GM19023 (cell line): ENCODE results near the gene HMOX1.
"Not testable (repeated sequence)": the region's sequence is repeated elsewhere in the genome, so short reads cannot be mapped to it uniquely, and the experiment has no call there.

ENCODE experiments used
- ATAC-seq: cut with Tn5 transposase; IDR thresholded peaks from one replicate; pipeline ENCODE4 v1.9.1; 2021; ENCODE audit warnings: mild to moderate bottlenecking, moderate library complexity; ENCODE audit not compliant: unreplicated experiment

Gene HMOX1

GRCh38 chr22:35349704-35350538 is 31.0 kb upstream of the HMOX1 start:
- no peak for ATAC-seq

GRCh38 chr22:35350539-35351503 is 30.1 kb upstream of the HMOX1 start:
- ATAC-seq, result peak; percentile 87

- ATAC-seq, result no peak
These were observed 28.4 kb upstream of the HMOX1 start for GRCh38 chr22:35352214-35353111.

DNA sequence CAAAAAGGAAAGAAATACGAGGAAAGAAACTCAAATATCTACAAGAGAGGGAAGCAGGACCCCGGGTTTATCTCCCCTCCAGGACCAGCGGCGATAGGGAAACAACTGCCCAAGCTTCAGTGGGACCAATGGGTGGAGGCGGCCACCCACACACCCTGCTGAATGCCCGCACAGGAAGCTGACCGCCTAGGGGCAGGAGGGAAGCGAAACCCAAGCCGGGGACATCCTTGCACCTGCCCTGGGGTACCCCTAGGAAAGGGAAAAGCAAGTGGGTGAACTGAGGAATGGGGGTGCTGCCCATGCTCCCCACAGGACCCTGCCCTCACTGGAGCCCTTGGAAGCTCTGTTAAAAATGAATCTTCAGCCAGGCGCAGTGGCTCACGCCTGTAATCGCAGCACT is 27.6 kb upstream of the HMOX1 start:
- no peak for ATAC-seq

DNA sequence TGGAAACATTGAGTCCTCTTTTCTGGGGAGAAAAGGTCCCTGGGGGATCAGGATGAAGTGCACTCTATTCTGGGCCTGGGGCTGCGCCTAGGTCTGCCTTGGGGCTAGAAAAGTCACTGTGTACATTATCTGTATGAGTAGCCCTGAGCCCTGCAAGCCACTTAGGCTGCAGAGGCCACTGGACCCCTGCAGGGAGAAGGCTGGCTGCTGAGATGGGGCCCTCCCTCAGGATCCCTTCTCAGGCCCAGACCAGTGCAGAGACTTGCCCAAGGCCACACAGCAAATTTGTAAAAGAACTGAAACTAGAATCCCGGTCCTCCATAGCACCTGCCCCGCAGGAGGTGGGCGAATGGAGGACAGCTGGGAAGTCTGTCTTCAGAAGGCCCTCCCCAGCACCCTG is 26.8 kb upstream of the HMOX1 start:
- ATAC-seq, result no peak

DNA sequence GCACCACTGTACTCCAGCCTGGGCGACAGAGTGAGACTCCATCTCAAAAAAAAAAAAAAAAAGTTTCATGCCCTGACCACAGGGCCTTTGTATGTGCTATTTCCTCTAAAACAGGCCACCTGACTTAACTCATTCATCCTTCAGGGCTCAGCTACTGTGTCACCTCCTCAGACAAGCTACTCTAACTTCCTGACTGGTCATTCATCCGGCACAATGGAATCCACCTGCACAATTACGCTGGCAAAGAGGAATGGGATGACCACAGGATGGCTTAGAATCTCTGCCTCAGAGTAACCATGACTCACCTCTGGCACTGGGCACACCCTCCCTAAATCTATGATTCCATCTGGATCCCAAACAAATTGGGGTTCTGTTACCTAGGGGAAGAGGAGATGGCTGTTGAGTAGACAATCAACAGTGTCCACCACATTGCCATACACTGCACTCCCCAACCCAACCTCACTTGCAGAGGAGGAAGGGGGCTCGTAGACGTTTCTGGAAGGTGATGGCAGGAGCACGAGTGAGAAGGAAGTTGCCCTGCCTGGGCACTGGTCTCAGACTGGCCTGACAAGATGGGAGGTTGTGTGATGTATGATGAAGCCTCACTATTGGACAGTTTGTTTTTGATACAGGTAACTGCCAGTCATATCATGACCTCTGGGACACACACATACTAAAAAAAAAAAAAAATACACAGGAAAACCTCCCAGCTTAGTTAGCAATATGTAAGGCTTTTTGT is 22.8 kb upstream of the HMOX1 start:
- no peak for ATAC-seq

GRCh38 chr22:35359380-35360065 is 21.4 kb upstream of the HMOX1 start:
- no peak for ATAC-seq

DNA sequence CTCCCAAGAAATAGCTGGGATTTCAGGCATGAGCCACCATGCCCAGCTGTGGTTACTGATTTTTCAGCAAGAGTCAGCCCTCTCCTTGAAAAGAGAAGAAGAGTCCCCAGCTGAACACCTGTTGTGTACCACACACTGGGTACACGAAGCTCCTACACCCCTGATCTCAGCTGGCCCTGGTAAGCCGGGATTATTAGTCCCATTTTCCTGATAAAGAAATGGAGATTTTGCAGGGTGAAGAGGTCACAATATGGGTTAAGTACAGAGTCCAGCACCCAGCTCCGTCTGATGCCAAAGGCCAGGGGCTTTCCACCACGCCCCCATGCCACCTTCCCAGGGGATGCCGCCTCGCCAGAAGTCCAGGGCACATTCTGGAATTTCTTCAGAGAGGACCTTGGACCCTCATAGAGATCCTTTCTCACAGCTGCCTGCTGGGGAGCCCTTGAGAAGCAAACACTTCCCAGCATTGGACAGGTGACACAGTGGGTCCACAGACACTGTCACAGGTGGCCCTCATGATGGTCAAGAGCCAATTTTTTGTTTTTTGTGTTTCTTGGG is 19.8 kb upstream of the HMOX1 start:
- ATAC-seq, result no peak

DNA sequence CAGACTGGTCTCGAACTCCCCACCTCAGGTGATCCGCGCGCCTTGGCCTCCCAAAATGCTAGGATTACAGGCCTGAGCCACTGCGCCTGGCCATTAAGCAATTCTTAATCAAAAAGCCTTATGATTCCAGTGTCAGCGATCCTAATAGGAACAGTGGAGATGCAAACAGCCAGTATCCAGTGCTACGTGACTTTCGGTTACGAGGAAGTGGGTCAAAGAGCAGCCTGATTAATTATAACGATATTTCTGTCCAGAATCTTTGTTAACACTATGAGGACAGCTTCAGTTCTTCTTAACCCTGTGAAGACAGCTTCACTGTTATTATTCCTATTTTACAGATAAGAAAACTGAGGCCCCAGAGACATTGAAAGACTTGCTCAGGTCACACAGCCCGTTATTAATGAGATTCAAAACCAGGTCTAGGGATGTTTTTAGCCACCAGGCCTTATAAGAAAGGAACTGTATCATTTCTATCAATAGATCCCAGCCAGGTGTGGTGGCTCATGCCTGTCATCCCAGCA is 17.3 kb upstream of the HMOX1 start:
- ATAC-seq, result no peak

DNA sequence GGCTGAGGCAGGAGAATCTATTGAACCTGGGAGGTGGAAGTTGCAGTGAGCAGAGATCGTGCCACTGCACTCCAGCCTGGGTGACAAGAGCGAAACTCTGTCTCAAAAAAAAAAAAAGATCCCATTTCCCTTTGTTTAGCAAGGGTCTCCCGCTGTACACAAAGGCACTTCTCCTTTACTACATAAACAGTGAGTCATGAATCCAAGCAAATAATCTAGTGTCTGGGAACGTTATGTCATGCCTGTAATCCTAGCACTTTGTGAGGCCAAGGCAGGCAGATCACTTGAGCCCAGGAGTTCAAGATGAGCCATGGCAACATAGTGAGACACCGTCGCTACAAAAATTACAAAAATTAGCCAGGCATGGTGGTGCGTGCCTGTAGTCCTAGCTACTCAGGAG is 16.7 kb upstream of the HMOX1 start:
- not testable (repeated sequence) for ATAC-seq

GRCh38 chr22:35367331-35367886 is 13.5 kb upstream of the HMOX1 start:
- no peak for ATAC-seq

- no peak for ATAC-seq
These were observed 12.5 kb upstream of the HMOX1 start for GRCh38 chr22:35368386-35368785.

GRCh38 chr22:35369996-35370395 is 10.9 kb upstream of the HMOX1 start:
- no peak for ATAC-seq

GRCh38 chr22:35373781-35374180 is 7.1 kb upstream of the HMOX1 start:
- no peak for ATAC-seq

DNA sequence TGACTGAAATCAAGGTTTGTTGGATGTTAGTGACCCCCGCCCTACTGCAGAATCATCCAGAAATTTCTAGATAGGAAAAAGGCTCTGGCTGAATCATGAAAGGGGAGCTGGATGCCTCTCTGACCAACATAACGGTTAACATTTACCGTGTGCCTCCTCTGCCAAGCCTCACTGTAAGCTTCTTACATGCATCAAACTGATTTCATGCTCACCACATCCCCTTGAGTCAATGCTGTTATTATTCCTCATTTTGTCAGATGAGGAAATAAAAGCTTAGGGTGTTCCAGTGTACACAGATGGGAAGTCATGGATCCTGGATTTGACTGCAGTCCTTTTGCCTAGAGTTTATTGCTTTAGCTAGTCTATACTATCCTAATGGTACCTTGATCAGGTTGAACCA is 5.9 kb upstream of the HMOX1 start:
- ATAC-seq, result no peak

- ATAC-seq, result no peak
These were observed 5.4 kb upstream of the HMOX1 start for GRCh38 chr22:35375526-35375925.

DNA sequence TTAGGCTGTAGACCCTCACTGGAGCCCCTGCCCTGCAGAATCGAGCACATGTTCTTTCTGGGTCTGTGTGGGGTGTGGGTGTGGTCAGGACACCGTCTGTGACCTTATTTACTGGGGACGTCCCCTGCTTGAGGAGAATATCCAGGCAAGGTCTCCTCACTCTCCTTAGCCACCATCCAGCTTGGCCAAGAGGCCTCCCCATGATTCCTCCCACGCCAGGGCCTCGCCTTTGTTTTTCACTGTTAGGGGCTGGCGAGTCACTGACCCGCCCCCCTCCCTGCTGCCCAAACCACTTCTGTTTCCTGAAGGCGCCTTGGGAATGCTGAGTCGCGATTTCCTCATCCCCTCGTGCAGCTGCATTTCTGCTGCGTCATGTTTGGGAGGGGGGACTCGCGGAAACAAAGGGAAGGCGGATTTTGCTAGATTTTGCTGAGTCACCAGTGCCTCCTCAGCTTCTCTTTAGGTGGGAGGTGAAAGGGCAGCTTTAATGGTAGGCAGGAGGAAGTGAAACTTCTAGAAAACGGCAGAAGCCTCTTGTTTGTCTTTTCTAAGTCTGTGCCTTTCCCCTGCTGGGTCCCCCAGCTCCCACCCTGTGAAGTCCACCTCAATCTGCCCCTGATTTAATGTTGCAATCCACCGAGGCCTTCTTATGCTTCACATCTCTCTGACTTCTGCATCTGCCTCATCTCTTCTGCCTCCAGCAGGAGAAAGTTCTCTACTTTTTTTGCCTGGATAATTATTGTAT is 4.0 kb upstream of the HMOX1 start:
- peak; percentile 50 for ATAC-seq

DNA sequence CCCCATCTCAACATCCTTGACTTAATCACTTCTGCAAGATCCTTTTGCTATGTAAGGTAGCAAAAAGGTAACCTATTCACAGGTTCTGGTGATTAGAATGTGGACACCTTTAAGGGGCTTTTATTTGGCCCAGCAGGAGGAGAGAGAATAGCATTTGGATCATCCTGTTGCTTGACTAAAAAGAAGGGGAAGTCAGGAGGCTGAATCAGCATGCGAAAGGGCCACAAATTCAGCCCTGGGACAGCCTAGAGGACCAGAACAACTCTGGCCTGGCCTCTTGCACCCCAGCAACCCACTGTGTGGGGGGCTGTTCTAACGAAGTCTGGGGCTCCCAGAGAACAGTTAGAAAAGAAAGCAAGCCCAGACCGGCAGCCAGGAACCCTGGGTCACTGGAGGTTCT is 3.2 kb upstream of the HMOX1 start:
- ATAC-seq, result no peak
